NT2/D1 (cell line): ENCODE results near the gene DPEP2.
"Not testable (repeated sequence)": the region's sequence is repeated elsewhere in the genome, so short reads cannot be mapped to it uniquely, and the experiment has no call there.

Experiments
- DNase-seq: peaks from one replicate; pipeline ENCODE4 v3.0.0-alpha.2; 2011; ENCODE audit warnings: low read depth, low spot score
- H3K27me3 ChIP-seq: 2 replicates; pipeline ENCODE4 v1.6.0; 2011; ENCODE audit warnings: mild to moderate bottlenecking; ENCODE audit not compliant: insufficient read length, insufficient read depth
- H3K36me3 ChIP-seq: 2 replicates; pipeline ENCODE4 v1.6.1; 2011; ENCODE audit warnings: mild to moderate bottlenecking, low read length, mixed read lengths; ENCODE audit not compliant: insufficient read depth, insufficient read length
- H3K4me1 ChIP-seq: 2 replicates; pipeline ENCODE4 v1.5.1; 2011; ENCODE audit not compliant: insufficient read depth, insufficient read length
- H3K4me3 ChIP-seq: 2 replicates; pipeline ENCODE4 v1.5.1; 2011; ENCODE audit warnings: low read depth; ENCODE audit not compliant: insufficient read length
- H3K9ac ChIP-seq: 2 replicates; pipeline ENCODE4 v1.6.0; 2011; ENCODE audit warnings: low read depth; ENCODE audit not compliant: insufficient read length
- H3K9me3 ChIP-seq: 2 replicates; pipeline ENCODE4 v1.5.1; 2011; ENCODE audit warnings: mild to moderate bottlenecking, low read length; ENCODE audit not compliant: insufficient read depth
- SUZ12 ChIP-seq: IDR thresholded peaks from 2 replicates; pipeline ENCODE4 v1.6.1; 2011; ENCODE audit not compliant: insufficient read length, insufficient read depth; ENCODE audit errors: extremely low read depth
- YY1 ChIP-seq: IDR thresholded peaks from 2 replicates; pipeline ENCODE4 v1.6.1; 2011; ENCODE audit not compliant: insufficient read length, insufficient read depth
- ZNF274 ChIP-seq: IDR thresholded peaks from 2 replicates; pipeline ENCODE4 v1.6.1; 2011; ENCODE audit warnings: mild to moderate bottlenecking, low read depth, low read length

Gene DPEP2

GRCh38 chr16:68003031-68003430 is 3.7 kb upstream of the DPEP2 start:
- no peaks in the 10 kb centered on the region for H3K27me3 ChIP-seq
- H3K9ac ChIP-seq: no peak overlapping the region
- DNase-seq: no peak
- H3K9me3 ChIP-seq: peaks cover 7% of the 10 kb centered on the region; the same call in 1 of the 2 replicates
- H3K4me3 ChIP-seq: no peak overlapping the region
- H3K36me3 ChIP-seq: no peaks in the 10 kb centered on the region
- TF ChIP-seq ZNF274: no peak
- no peak for TF ChIP-seq SUZ12
- no peak for TF ChIP-seq YY1
- H3K4me1 ChIP-seq: peaks cover 2% of the 10 kb centered on the region

GRCh38 chr16:68000450-68000849 is 1.2 kb upstream of the DPEP2 start:
- Histone ChIP-seq H3K4me3 (no peak overlapping the region), H3K9me3 (peaks cover 7% of the 10 kb centered on the region; the same call in 1 of the 2 replicates), H3K27me3 (no peaks in the 10 kb centered on the region), H3K4me1 (peaks cover 2% of the 10 kb centered on the region), H3K9ac (no peak overlapping the region), H3K36me3 (no peaks in the 10 kb centered on the region)
- no peak for DNase-seq
- TF ChIP-seq SUZ12 (no peak), YY1 (no peak), ZNF274 (no peak)

GRCh38 chr16:67999985-68000384 is 701 bp upstream of the DPEP2 start:
- no peak overlapping the region for H3K9ac ChIP-seq
- no peaks in the 10 kb centered on the region for H3K4me1 ChIP-seq
- H3K4me3 ChIP-seq: no peak overlapping the region
- H3K36me3 ChIP-seq: no peaks in the 10 kb centered on the region
- no peak for TF ChIP-seq ZNF274
- no peak for TF ChIP-seq YY1
- no peak for TF ChIP-seq SUZ12
- H3K9me3 ChIP-seq: peaks cover 7% of the 10 kb centered on the region; the same call in 1 of the 2 replicates
- DNase-seq: no peak
- no peaks in the 10 kb centered on the region for H3K27me3 ChIP-seq

- not testable (repeated sequence) for H3K4me1 ChIP-seq
Measured at GRCh38 chr16:67998231-67998778, 979 bp downstream of the DPEP2 start.

GRCh38 chr16:67996666-67997065 is 2.6 kb downstream of the DPEP2 start:
- no peak overlapping the region for H3K4me3 ChIP-seq
- no peak for DNase-seq
- TF ChIP-seq ZNF274 (no peak), SUZ12 (no peak), YY1 (no peak)
- peaks cover 7% of the 10 kb centered on the region; the same call in 1 of the 2 replicates for H3K9me3 ChIP-seq
- H3K27me3 ChIP-seq: peaks cover 14% of the 10 kb centered on the region
- peaks cover 5% of the 10 kb centered on the region for H3K4me1 ChIP-seq
- no peak overlapping the region for H3K9ac ChIP-seq
- H3K36me3 ChIP-seq: no peaks in the 10 kb centered on the region

More at GRCh38 chr16:67998231-67998778, 979 bp downstream of the DPEP2 start:
- not testable (repeated sequence) for H3K4me3 ChIP-seq, H3K36me3 ChIP-seq, H3K9me3 ChIP-seq, H3K9ac ChIP-seq, DNase-seq, H3K27me3 ChIP-seq

GRCh38 chr16:67995423-67995822 is 3.9 kb downstream of the DPEP2 start:
- TF ChIP-seq ZNF274 (no peak), YY1 (no peak), SUZ12 (no peak)
- Histone ChIP-seq H3K27me3 (peaks cover 17% of the 10 kb centered on the region), H3K36me3 (no peaks in the 10 kb centered on the region), H3K4me3 (no peak overlapping the region), H3K9ac (no peak overlapping the region), H3K4me1 (peaks cover 5% of the 10 kb centered on the region), H3K9me3 (peaks cover 7% of the 10 kb centered on the region; the same call in 1 of the 2 replicates)
- DNase-seq: no peak

GRCh38 chr16:67994040-67994408 is 5.3 kb downstream of the DPEP2 start:
- not testable (repeated sequence) for H3K4me3 ChIP-seq, DNase-seq, H3K9ac ChIP-seq

More at GRCh38 chr16:67994040-67994408, 5.3 kb downstream of the DPEP2 start:
- peaks cover 20% of the 10 kb centered on the region for H3K27me3 ChIP-seq
- not testable (repeated sequence) for H3K9me3 ChIP-seq, H3K36me3 ChIP-seq, H3K4me1 ChIP-seq
